ENCODE data around the gene LCN1.
"Not testable (repeated sequence)": the region's sequence is repeated elsewhere in the genome, so short reads cannot be mapped to it uniquely, and the experiment has no call there.

LCN1 gene

GRCh38 chr9:135549478-135550343 lies 28.5 kb downstream of the LCN1 start:
- FAIRE-seq: not testable (repeated sequence)

- FAIRE-seq: no peak
These were observed 29.2 kb downstream of the LCN1 start for GRCh38 chr9:135550344-135550918.

GRCh38 chr9:135551031-135551430 lies 29.8 kb downstream of the LCN1 start:
- FAIRE-seq: no peak

GRCh38 chr9:135551456-135551855 lies 30.2 kb downstream of the LCN1 start:
- FAIRE-seq: no peak

GRCh38 chr9:135552021-135552697 lies 30.9 kb downstream of the LCN1 start:
- no peak for FAIRE-seq

GRCh38 chr9:135552698-135553171 lies 31.5 kb downstream of the LCN1 start:
- FAIRE-seq: no peak

- FAIRE-seq: no peak
These were observed 33.5 kb downstream of the LCN1 start for GRCh38 chr9:135554718-135555117.

- no peak for FAIRE-seq
These were observed 34.0 kb downstream of the LCN1 start for GRCh38 chr9:135555203-135555602.

GRCh38 chr9:135555910-135556309 lies 34.7 kb downstream of the LCN1 start:
- no peak for FAIRE-seq

GRCh38 chr9:135559606-135560005 lies 38.4 kb downstream of the LCN1 start:
- FAIRE-seq: no peak

- no peak for FAIRE-seq
These were observed 40.4 kb downstream of the LCN1 start, which contains the start of gene PAEP for GRCh38 chr9:135561391-135562234. TSS of gene PAEP (plus strand) at chr9:135561756.

- no peak for FAIRE-seq
These were observed 41.0 kb downstream of the LCN1 start for GRCh38 chr9:135562235-135562745.

GRCh38 chr9:135563039-135563476 lies 41.8 kb downstream of the LCN1 start:
- no peak for FAIRE-seq

- FAIRE-seq: no peak
These were observed 42.6 kb downstream of the LCN1 start for GRCh38 chr9:135563858-135564257.

GRCh38 chr9:135565141-135565628 lies 43.9 kb downstream of the LCN1 start:
- FAIRE-seq: no peak

- no peak for FAIRE-seq
These were observed 44.4 kb downstream of the LCN1 start for GRCh38 chr9:135565636-135566035.

- FAIRE-seq: no peak
These were observed 45.3 kb downstream of the LCN1 start for GRCh38 chr9:135566552-135566951.

GRCh38 chr9:135567311-135567710 lies 46.1 kb downstream of the LCN1 start:
- no peak for FAIRE-seq

- no peak for FAIRE-seq
These were observed 46.8 kb downstream of the LCN1 start for GRCh38 chr9:135568026-135568425.

- FAIRE-seq: no peak
These were observed 49.2 kb downstream of the LCN1 start for GRCh38 chr9:135570456-135570855.

- FAIRE-seq: no peak
These were observed 51.0 kb downstream of the LCN1 start for GRCh38 chr9:135572233-135572632.

- no peak for FAIRE-seq
These were observed 51.9 kb downstream of the LCN1 start for GRCh38 chr9:135573124-135573523.
